ENCODE measurements around the gene NXT1. TPM values are rescaled to one million over a fixed set of nuclear protein-coding genes. Genes with fewer than 3 reads are reported as not detected.
"Not testable (repeated sequence)": the region's sequence is repeated elsewhere in the genome, so short reads cannot be mapped to it uniquely, and the experiment has no call there.

The NXT1 gene
- total and polyA plus RNA-seq, 2 donors (not counting 1 experiment from before 2014, with no cell fraction given) = 21.4 to 147 TPM

DNA sequence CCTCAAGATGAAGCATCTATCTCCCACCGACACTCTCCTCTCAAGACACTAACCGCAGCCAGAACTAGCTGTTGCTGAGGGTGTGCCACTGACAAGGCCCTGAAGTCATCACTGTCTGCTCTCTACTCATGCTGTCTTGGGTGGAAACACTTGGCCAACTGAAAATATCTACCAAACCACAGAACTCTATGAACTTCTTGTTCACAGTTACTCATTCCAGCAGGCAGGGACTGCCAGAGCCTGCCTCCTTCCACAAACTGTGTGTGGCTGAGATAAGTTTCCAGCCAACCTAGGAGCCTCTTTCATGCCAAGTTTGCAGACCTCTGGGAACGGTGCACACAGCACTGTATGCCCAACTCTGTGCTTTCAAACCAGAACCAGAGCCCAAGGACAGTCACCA is 45.5 kb upstream of the NXT1 start:
- WGBS (ENCODE audit: insufficient coverage) = 92% methylated on average over 2 of the region's 3 CpGs
- CTCF ChIA-PET = no interaction called here
- H3K27ac ChIP-seq (ENCODE audit: low read length in 2 of 2) = no peak overlapping the region
- POLR2A ChIA-PET = no interaction called here
- no peaks in the 10 kb centered on the region for H3K4me1 ChIP-seq (ENCODE audit: control insufficient read depth in 2 of 2, insufficient read depth in 2 of 2, low read length in 2 of 2)
- peaks cover 3% of the 10 kb centered on the region for H3K27me3 Mint-ChIP-seq
- H4K20me1 ChIP-seq (ENCODE audit: control insufficient read depth, insufficient read depth, low read length, poor library complexity, severe bottlenecking) = no peaks in the 10 kb centered on the region
- TF ChIP-seq CTCF (IDR thresholded peaks at IDR 0.05) (no peak), EZH2 (IDR thresholded peaks at IDR 0.05; ENCODE audit: borderline replicate concordance, insufficient read depth, low read depth, low read length, poor library complexity, severe bottlenecking) (no peak)
- no peak overlapping the region for H3K4me2 ChIP-seq (replicated peaks; ENCODE audit: low read depth, low read length, poor library complexity, severe bottlenecking)
- H3K27me3 ChIP-seq (replicated peaks in 1 of 4; ENCODE audit: control extremely low read depth in 1 of 4, control insufficient read depth in 3 of 4, insufficient read depth in 4 of 4, low read length in 3 of 4) = no peaks in the 10 kb centered on the region
- no peaks in the 10 kb centered on the region for H3K79me2 ChIP-seq (ENCODE audit: control insufficient read depth, insufficient read depth, low read length)
- no peaks in the 10 kb centered on the region for H3K9me3 Mint-ChIP-seq (ENCODE audit: insufficient read depth)
- ATAC-seq (ENCODE audit: low read depth) = no peak
- H3K4me1 Mint-ChIP-seq = no peaks in the 10 kb centered on the region
- H3K9me3 ChIP-seq (ENCODE audit: control extremely low read depth in 1 of 3, control insufficient read depth in 2 of 3, insufficient read depth in 1 of 3, low read length in 2 of 3) = no peaks in the 10 kb centered on the region
- no peak overlapping the region for H3K27ac Mint-ChIP-seq
- H3K9ac ChIP-seq (ENCODE audit: low read length) = no peak overlapping the region
- no peaks in the 10 kb centered on the region for H3K36me3 ChIP-seq (replicated peaks in 1 of 2; ENCODE audit: control extremely low read depth in 1 of 2, control insufficient read depth in 1 of 2, extremely low read depth in 1 of 2, insufficient read depth in 2 of 2, low read length in 1 of 2)
- DNase-seq = no peak
- H3K4me3 ChIP-seq (ENCODE audit: control extremely low read depth in 1 of 5, extremely low read depth in 1 of 5, insufficient read depth in 1 of 5, low read depth in 2 of 5, low read length in 4 of 5) = no peak overlapping the region
- intact Hi-C loops (cut with micrococcal nuclease) = no loop called here
- H2AFZ ChIP-seq (ENCODE audit: insufficient read depth, low read depth, low read length, poor library complexity, severe bottlenecking) = no peak overlapping the region
- H3K4me3 Mint-ChIP-seq = no peak overlapping the region

- H3K79me2 ChIP-seq (ENCODE audit: control insufficient read depth, insufficient read depth, low read length); H3K27ac Mint-ChIP-seq; H3K9me3 Mint-ChIP-seq (ENCODE audit: insufficient read depth); H3K4me1 Mint-ChIP-seq; CTCF ChIA-PET; H3K27me3 ChIP-seq (replicated peaks in 1 of 4; ENCODE audit: control extremely low read depth in 1 of 4, control insufficient read depth in 3 of 4, insufficient read depth in 4 of 4, low read length in 3 of 4); H3K27ac ChIP-seq (ENCODE audit: low read length in 2 of 2); POLR2A ChIA-PET; H3K4me3 ChIP-seq (ENCODE audit: control extremely low read depth in 1 of 5, extremely low read depth in 1 of 5, insufficient read depth in 1 of 5, low read depth in 2 of 5, low read length in 4 of 5); H3K27me3 Mint-ChIP-seq; intact Hi-C loops (cut with micrococcal nuclease); H3K9ac ChIP-seq (ENCODE audit: low read length); ATAC-seq (ENCODE audit: low read depth); H3K4me3 Mint-ChIP-seq; DNase-seq; H3K36me3 ChIP-seq (replicated peaks in 1 of 2; ENCODE audit: control extremely low read depth in 1 of 2, control insufficient read depth in 1 of 2, extremely low read depth in 1 of 2, insufficient read depth in 2 of 2, low read length in 1 of 2); H3K4me2 ChIP-seq (replicated peaks; ENCODE audit: low read depth, low read length, poor library complexity, severe bottlenecking); H3K9me3 ChIP-seq (ENCODE audit: control extremely low read depth in 1 of 3, control insufficient read depth in 2 of 3, insufficient read depth in 1 of 3, low read length in 2 of 3); H2AFZ ChIP-seq (ENCODE audit: insufficient read depth, low read depth, low read length, poor library complexity, severe bottlenecking); H3K4me1 ChIP-seq (ENCODE audit: control insufficient read depth in 2 of 2, insufficient read depth in 2 of 2, low read length in 2 of 2); H4K20me1 ChIP-seq (ENCODE audit: control insufficient read depth, insufficient read depth, low read length, poor library complexity, severe bottlenecking): not testable (repeated sequence)
- whole genome bisulfite sequencing (ENCODE audit: insufficient coverage) = no CpG with 5 or more reads among the region's 4 CpGs
These were observed 43.2 kb upstream of the NXT1 start for GRCh38 chr20:23307393-23307792.

Data from B cell (primary cell).